ENCODE results near the gene DKKL1. TPM values are rescaled to one million over a fixed set of nuclear protein-coding genes. Genes with fewer than 3 reads are reported as not detected.

The DKKL1 gene
- total RNA-seq, 2 experiments from 2014 or later = 0.61 to 0.63 TPM

DNA sequence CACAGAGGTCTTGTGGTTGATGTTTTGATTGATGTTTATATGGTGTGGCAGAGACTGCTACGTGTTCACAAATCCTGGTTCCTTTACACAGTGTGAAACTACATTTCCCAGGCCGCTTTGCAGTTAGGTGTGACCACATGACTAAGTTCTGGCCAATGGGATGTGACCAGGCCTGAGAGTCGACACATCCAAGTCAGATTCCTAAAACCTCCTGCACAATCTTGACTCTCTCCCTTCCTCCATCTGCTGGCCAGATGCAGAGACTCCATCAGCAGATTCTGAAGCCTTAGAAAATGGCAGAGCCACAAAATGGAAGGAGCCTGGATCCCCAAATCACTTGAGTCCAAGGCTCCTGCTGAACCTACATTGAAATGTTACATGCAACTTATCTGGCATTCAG, 15.8 kb upstream of the DKKL1 start:
- Histone ChIP-seq H3K9me3 (ENCODE audit: low read length) (peaks cover 8% of the 10 kb centered on the region; the same call in 1 of the 2 replicates), H3K4me1 (ENCODE audit: insufficient read depth, low read length, poor library complexity, severe bottlenecking) (peaks cover 20% of the 10 kb centered on the region), H3K36me3 (ENCODE audit: insufficient read depth, low read length) (peaks cover 29% of the 10 kb centered on the region), H3K27ac (ENCODE audit: low read depth, low read length, poor library complexity, severe bottlenecking) (peak overlapping the region; percentile 86), H4K20me1 (ENCODE audit: insufficient read depth, low read length) (no peaks in the 10 kb centered on the region), H2AFZ (ENCODE audit: low read length) (peak overlapping the region; percentile 73), H3K4me2 (ENCODE audit: low read length) (peak overlapping the region; percentile 62), H3K9me2 (ENCODE audit: insufficient read depth, low read length) (no peaks in the 10 kb centered on the region), H3K4me3 (ENCODE audit: low read depth, low read length, poor library complexity, severe bottlenecking) (peak overlapping the region; percentile 58), H3K79me2 (ENCODE audit: insufficient read depth, low read depth, low read length) (no peaks in the 10 kb centered on the region)
- intact Hi-C loops (cut with micrococcal nuclease; ENCODE audit: unreplicated experiment) = no loop called here
- peak; percentile 38; the same call in 1 of the 2 replicates for TF ChIP-seq CTCF (conservative IDR thresholded peaks at IDR 0.05; ENCODE audit: low read length)
- no peak for TF ChIP-seq EZH2phosphoT487 (IDR thresholded peaks at IDR 0.05; ENCODE audit: borderline replicate concordance, low read depth, low read length)
- ChIA-PET CTCF (ENCODE audit: unreplicated experiment) (no interaction called here), POLR2A (interaction anchor here (0.7 to 1.0 kb wide), 4 partner anchors 10 to 53 kb away, joined by 3 to 4 read pairs (median 3); no protein-coding TSS in a partner anchor)
- peak; percentile 83 for DNase-seq (ENCODE audit: low spot score)
- no TSS peak for BruUV-seq (replicated peaks)

DNA sequence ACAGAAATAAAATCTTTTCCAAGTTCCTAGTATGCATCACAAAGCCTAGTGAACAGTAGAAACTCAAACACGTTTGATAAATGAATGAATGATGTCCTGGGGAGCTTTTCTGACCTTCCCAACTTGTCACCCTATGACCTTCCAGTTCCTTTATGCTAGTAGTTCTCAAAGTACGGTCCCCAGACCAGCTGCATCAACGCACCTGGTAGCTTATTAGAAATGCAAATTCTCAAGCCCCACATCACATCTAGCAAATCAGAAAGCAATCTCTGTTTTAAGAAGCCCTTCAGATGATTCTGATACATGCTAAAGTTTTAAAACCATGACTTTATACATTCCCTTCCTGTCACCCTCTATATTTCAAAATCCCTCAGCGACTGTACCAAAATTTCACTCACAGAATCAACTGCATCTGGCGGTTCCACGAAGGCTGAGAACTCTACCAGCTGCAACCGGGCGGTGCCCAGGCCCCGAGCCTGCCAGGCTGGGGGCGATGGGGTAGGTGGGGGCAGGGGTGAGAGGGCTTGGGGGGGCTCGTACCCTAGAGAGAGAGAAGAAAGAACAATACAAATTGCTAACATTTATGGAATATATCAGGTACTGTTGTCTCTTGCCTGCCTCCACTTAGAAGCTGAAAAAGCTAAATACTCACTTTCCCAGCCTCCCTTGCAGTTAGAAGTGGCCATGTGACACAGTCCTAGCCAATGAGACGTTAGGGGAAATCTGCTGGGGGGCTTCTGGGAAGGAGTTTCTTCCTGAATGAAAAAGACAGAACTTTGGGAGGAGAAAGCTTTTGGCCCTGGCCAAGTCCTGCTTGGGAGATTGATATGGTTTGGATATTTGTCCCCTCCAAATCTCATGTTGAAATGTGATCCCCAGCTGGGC, 15.1 kb upstream of the DKKL1 start:
- Histone ChIP-seq H3K4me2 (ENCODE audit: low read length) (peak overlapping the region; percentile 62), H2AFZ (ENCODE audit: low read length) (peak overlapping the region; percentile 73; the same call in 1 of the 2 replicates), H3K9me3 (ENCODE audit: low read length) (peaks cover 8% of the 10 kb centered on the region; the same call in 1 of the 2 replicates), H3K9me2 (ENCODE audit: insufficient read depth, low read length) (no peaks in the 10 kb centered on the region), H4K20me1 (ENCODE audit: insufficient read depth, low read length) (no peaks in the 10 kb centered on the region), H3K4me1 (ENCODE audit: insufficient read depth, low read length, poor library complexity, severe bottlenecking) (peaks cover 27% of the 10 kb centered on the region), H3K36me3 (ENCODE audit: insufficient read depth, low read length) (peaks cover 24% of the 10 kb centered on the region), H3K4me3 (ENCODE audit: low read depth, low read length, poor library complexity, severe bottlenecking) (peak overlapping the region; percentile 58), H3K27ac (ENCODE audit: low read depth, low read length, poor library complexity, severe bottlenecking) (peak overlapping the region; percentile 86), H3K79me2 (ENCODE audit: insufficient read depth, low read depth, low read length) (no peaks in the 10 kb centered on the region)
- peak; percentile 71 for DNase-seq (ENCODE audit: low spot score)
- intact Hi-C loops (cut with micrococcal nuclease; ENCODE audit: unreplicated experiment) = no loop called here
- ChIA-PET POLR2A (interaction anchor here (0.7 to 1.4 kb wide), 5 partner anchors 9 to 53 kb away, joined by 3 to 6 read pairs (median 3); no protein-coding TSS in a partner anchor), CTCF (ENCODE audit: unreplicated experiment) (interaction anchor here (0.5 kb wide), 1 partner anchor 418 kb away, joined by 4 read pairs; the partner anchor contains the start of gene AP2A1)
- no peak for TF ChIP-seq CTCF (conservative IDR thresholded peaks at IDR 0.05; ENCODE audit: low read length)
- no peak for TF ChIP-seq EZH2phosphoT487 (IDR thresholded peaks at IDR 0.05; ENCODE audit: borderline replicate concordance, low read depth, low read length)
- no TSS peak for BruUV-seq (replicated peaks)
